Epithelial cell of esophagus (primary cell): ENCODE results near the gene CACNA1A.
A peak's percentile ranks its signal among the peaks of the same experiment; 100 is the strongest.

Source experiments
- DNase-seq: peaks from one replicate; pipeline ENCODE4 v3.0.0; 2010; ENCODE audit warnings: low read depth
- H3K4me3 ChIP-seq: 2 replicates; pipeline ENCODE4 v1.5.1; 2011; ENCODE audit warnings: mild to moderate bottlenecking, low read length, control low read depth
- CTCF ChIP-seq: IDR thresholded peaks from 2 replicates; pipeline ENCODE4 v1.5.1; 2011; ENCODE audit warnings: low read depth, mild to moderate bottlenecking, low read length, control low read depth, inconsistent platforms; ENCODE audit not compliant: insufficient read depth; ENCODE audit errors: missing control alignments

The CACNA1A gene

GRCh38 chr19:13511947-13512346 lies 5.7 kb upstream of the CACNA1A start:
- no peak for TF ChIP-seq CTCF
- no peak overlapping the region for H3K4me3 ChIP-seq
- DNase-seq: no peak

- no peak overlapping the region for H3K4me3 ChIP-seq
- no peak for TF ChIP-seq CTCF
- DNase-seq: no peak
Measured at GRCh38 chr19:13507053-13507611, 853 bp upstream of the CACNA1A start.

GRCh38 chr19:13505761-13506470 lies 363 bp downstream of the CACNA1A start:
- DNase-seq: peak; percentile 7
- no peak overlapping the region for H3K4me3 ChIP-seq
- TF ChIP-seq CTCF: no peak

GRCh38 chr19:13505164-13505695 lies 1.0 kb downstream of the CACNA1A start:
- no peak for TF ChIP-seq CTCF
- no peak overlapping the region for H3K4me3 ChIP-seq
- no peak for DNase-seq

- DNase-seq: no peak
- TF ChIP-seq CTCF: no peak
- no peak overlapping the region for H3K4me3 ChIP-seq
Measured at GRCh38 chr19:13503570-13504235, 2.6 kb downstream of the CACNA1A start.

GRCh38 chr19:13502231-13502630 lies 4.0 kb downstream of the CACNA1A start:
- no peak overlapping the region for H3K4me3 ChIP-seq
- no peak for DNase-seq
- no peak for TF ChIP-seq CTCF
